ENCODE results near the gene CELF4.

CELF4 gene

GRCh38 chr18:37493352-37493935 is 72.2 kb downstream of the CELF4 start:
- DNase-seq (ENCODE audit: low read depth), result no peak

- no peak for DNase-seq (ENCODE audit: low read depth)
Measured at GRCh38 chr18:37492952-37493351, 72.6 kb downstream of the CELF4 start.

- DNase-seq (ENCODE audit: low read depth), result no peak
Measured at GRCh38 chr18:37491526-37491925, 74.1 kb downstream of the CELF4 start.

GRCh38 chr18:37489998-37490397 is 75.6 kb downstream of the CELF4 start:
- no peak for DNase-seq (ENCODE audit: low read depth)

- DNase-seq (ENCODE audit: low read depth), result no peak
Measured at GRCh38 chr18:37489011-37489410, 76.6 kb downstream of the CELF4 start.

GRCh38 chr18:37487400-37487867 is 78.2 kb downstream of the CELF4 start:
- no peak for DNase-seq (ENCODE audit: low read depth)

GRCh38 chr18:37486848-37487247 is 78.8 kb downstream of the CELF4 start:
- DNase-seq (ENCODE audit: low read depth), result no peak

- DNase-seq (ENCODE audit: low read depth), result peak; percentile 38
Measured at GRCh38 chr18:37484983-37485834, 80.4 kb downstream of the CELF4 start.

- DNase-seq (ENCODE audit: low read depth), result no peak
Measured at GRCh38 chr18:37483984-37484819, 81.4 kb downstream of the CELF4 start.

GRCh38 chr18:37483221-37483971 is 82.2 kb downstream of the CELF4 start:
- no peak for DNase-seq (ENCODE audit: low read depth)

GRCh38 chr18:37482433-37482832 is 83.2 kb downstream of the CELF4 start:
- no peak for DNase-seq (ENCODE audit: low read depth)

- DNase-seq (ENCODE audit: low read depth), result no peak
Measured at GRCh38 chr18:37482002-37482401, 83.6 kb downstream of the CELF4 start.

- no peak for DNase-seq (ENCODE audit: low read depth)
Measured at GRCh38 chr18:37481491-37481890, 84.1 kb downstream of the CELF4 start.

GRCh38 chr18:37481072-37481471 is 84.5 kb downstream of the CELF4 start:
- DNase-seq (ENCODE audit: low read depth), result no peak

- no peak for DNase-seq (ENCODE audit: low read depth)
Measured at GRCh38 chr18:37476611-37477295, 88.8 kb downstream of the CELF4 start.

- DNase-seq (ENCODE audit: low read depth), result peak; percentile 19
Measured at GRCh38 chr18:37476182-37476581, 89.4 kb downstream of the CELF4 start.

- no peak for DNase-seq (ENCODE audit: low read depth)
Measured at GRCh38 chr18:37473195-37473840, 92.3 kb downstream of the CELF4 start.

- no peak for DNase-seq (ENCODE audit: low read depth)
Measured at GRCh38 chr18:37471637-37472036, 94.0 kb downstream of the CELF4 start.

- no peak for DNase-seq (ENCODE audit: low read depth)
Measured at GRCh38 chr18:37470986-37471385, 94.6 kb downstream of the CELF4 start.

GRCh38 chr18:37467002-37467662 is 98.5 kb downstream of the CELF4 start:
- DNase-seq (ENCODE audit: low read depth), result no peak
